K562 (cell line): ENCODE results near the gene GEMIN7. TPM values are rescaled to one million over a fixed set of nuclear protein-coding genes. Genes with fewer than 3 reads are reported as not detected.

Source experiments
- ATAC-seq: fragments of 200-7000 bp; cut with Tn5 transposase; 3 replicates; pipeline ENCODE4 v1.9.1; 2020; ENCODE audit warnings: moderate library complexity
- BruUV-seq: library from RNA; stranded (reverse); fragments of 400-500 nt; replicated peaks from 2 replicates; lab custom pipeline; 2021; lab: Mats Ljungman, UMichigan
- CTCF ChIA-PET: fragments of 300-600 bp; formaldehyde crosslinking; extraction: SDS; loops from one replicate; lab custom pipeline; 2021; ENCODE audit warnings: low intra/inter-chr PET ratio; lab: Yijun Ruan, JAX
- POLR2A ChIA-PET: fragments of 300-600, 350-650 bp; sonication (Branson Sonifier 250); formaldehyde crosslinking; extraction: SDS; loops from one replicate; lab custom pipeline; 2021; ENCODE audit warnings: antibody characterized with exemption, inconsistent platforms; lab: Yijun Ruan, JAX
- DNase-seq, 4 experiments: peaks; one replicate each; pipeline versions ENCODE4 v3.0.0 to v3.0.0-alpha.2; 2011 to 2018; ENCODE audit warnings: low spot score in 3 of 4, mixed read lengths in 3 of 4; ENCODE audit errors: extremely low read depth in 1 of 4
- FAIRE-seq: peaks from 2 replicates; lab custom pipeline; 2011; peaks lifted over from hg19 to GRCh38; lab: Jason Lieb, UNC
- H2AFZ ChIP-seq: 2 replicates; pipeline ENCODE4 v1.6.0; 2011; ENCODE audit warnings: low read depth, low read length, control low read depth, inconsistent platforms
- H3K27ac ChIP-seq: fragments of 200-600 bp; 3 replicates; pipeline ENCODE4 v1.8.0; 2011; ENCODE audit warnings: low read depth, mild to moderate bottlenecking, control low read depth, inconsistent platforms, low read length, moderate library complexity, mixed read lengths; ENCODE audit errors: extremely low read depth
- H3K27me3 ChIP-seq, 2 experiments: fragments of 300-600 bp in 1 of 2; 2 replicates in 1 of 2; 3 replicates in 1 of 2; pipeline versions ENCODE4 v1.6.0 to v1.8.0; 2011; ENCODE audit warnings: inconsistent platforms in 2 of 2, low read length in 2 of 2, mild to moderate bottlenecking in 1 of 2, mixed read lengths in 1 of 2, moderate library complexity in 1 of 2; ENCODE audit not compliant: control insufficient read depth in 2 of 2, insufficient read depth in 2 of 2
- H3K36me3 ChIP-seq: fragments of 300-600 bp; 3 replicates; pipeline ENCODE4 v1.8.0; 2011; ENCODE audit warnings: mild to moderate bottlenecking, low read length, inconsistent platforms; ENCODE audit not compliant: control insufficient read depth, insufficient read depth
- H3K4me1 ChIP-seq, 2 experiments: fragments of 200-600 bp in 1 of 2; replicated peaks in 1 of 2; 2 replicates in 1 of 2; 3 replicates in 1 of 2; pipeline versions ENCODE4 v1.5.1 to v1.8.0; 2011; ENCODE audit warnings: inconsistent platforms in 2 of 2, low read length in 2 of 2, mild to moderate bottlenecking in 1 of 2, mixed read lengths in 1 of 2, moderate library complexity in 1 of 2; ENCODE audit not compliant: control insufficient read depth in 2 of 2, insufficient read depth in 2 of 2
- H3K4me2 ChIP-seq: 2 replicates; pipeline ENCODE4 v1.6.1; 2011; ENCODE audit warnings: low read length, control low read depth, inconsistent platforms, mixed read lengths; ENCODE audit not compliant: insufficient read depth
- H3K4me3 ChIP-seq: fragments of 200-600 bp; sonication (generic), shearing (Covaris generic); 2 replicates; pipeline ENCODE4 v1.5.1; 2016; ENCODE audit warnings: control low read depth, inconsistent platforms
- H3K79me2 ChIP-seq: fragments of 200-600 bp; 3 replicates; pipeline ENCODE4 v1.8.0; 2011; ENCODE audit warnings: low read length, inconsistent platforms; ENCODE audit not compliant: control insufficient read depth, insufficient read depth
- H3K9ac ChIP-seq, 2 experiments: 2 replicates each; pipeline versions ENCODE4 v1.6.0 to v1.6.1; 2011; ENCODE audit warnings: low read depth in 2 of 2, low read length in 2 of 2, control low read depth in 1 of 2, inconsistent platforms in 1 of 2, mild to moderate bottlenecking in 1 of 2, mixed read lengths in 1 of 2; ENCODE audit not compliant: insufficient read depth in 1 of 2
- H3K9me1 ChIP-seq: one replicate; pipeline ENCODE4 v1.6.0; 2011; ENCODE audit warnings: inconsistent platforms, mild to moderate bottlenecking, low read length, moderate library complexity; ENCODE audit not compliant: control insufficient read depth, insufficient read depth
- H3K9me3 ChIP-seq: replicated peaks from 2 replicates; pipeline ENCODE4 v1.5.1; 2011; ENCODE audit warnings: low read depth, low read length, inconsistent platforms; ENCODE audit not compliant: control insufficient read depth, insufficient read depth
- H4K20me1 ChIP-seq: replicated peaks from 2 replicates; pipeline ENCODE4 v1.6.1; 2011; ENCODE audit warnings: low read length, inconsistent platforms, mixed read lengths; ENCODE audit not compliant: control insufficient read depth, insufficient read depth
- ARHGAP35 ChIP-seq: fragments of 450-650 bp; IDR thresholded peaks from 2 replicates; pipeline ENCODE4 v1.6.1; 2018; ENCODE audit not compliant: partially characterized antibody
- CBX2 ChIP-seq: fragments of 200-600 bp; sonication (generic); IDR thresholded peaks from one replicate; pipeline ENCODE4 v1.6.1; 2012; ENCODE audit warnings: mild to moderate bottlenecking, low read length, inconsistent platforms; ENCODE audit not compliant: insufficient read depth, poor library complexity, severe bottlenecking
- DIDO1 ChIP-seq: fragments of 450-650 bp; IDR thresholded peaks from 2 replicates; pipeline ENCODE4 v1.6.1; 2016; ENCODE audit warnings: low read depth, missing biosample characterization, missing genetic modification characterization
- GTF2E2 ChIP-seq: fragments of 200-800 bp; sonication (Bioruptor generic); IDR thresholded peaks from 2 replicates; pipeline ENCODE4 v1.6.1; 2016; ENCODE audit warnings: missing genetic modification characterization, missing compliant biosample characterization
- KDM4B ChIP-seq, 2 experiments: fragments of 450-650 bp in 1 of 2; sonication (generic) in 1 of 2; IDR thresholded peaks; 2 replicates each; pipeline ENCODE4 v1.6.1; 2016 to 2017; ENCODE audit warnings: borderline replicate concordance in 2 of 2, antibody characterized with exemption in 1 of 2, low read depth in 1 of 2, mild to moderate bottlenecking in 1 of 2
- MEF2D ChIP-seq: conservative IDR thresholded peaks from 2 replicates; pipeline ENCODE4 v1.6.1; 2016; ENCODE audit warnings: low read depth, missing genetic modification characterization, missing compliant biosample characterization
- NR2F6 ChIP-seq: fragments of 450-650 bp; formaldehyde crosslinking; IDR thresholded peaks from 2 replicates; pipeline ENCODE4 v1.4.0; 2020; ENCODE audit warnings: mild to moderate bottlenecking
- PYGO2 ChIP-seq: fragments of 450-650 bp; IDR thresholded peaks from 2 replicates; pipeline ENCODE4 v1.6.1; 2016; ENCODE audit warnings: mild to moderate bottlenecking, missing genetic modification characterization, moderate library complexity, missing compliant biosample characterization
- ZC3H4 ChIP-seq: sonication (generic); formaldehyde crosslinking; IDR thresholded peaks from 2 replicates; pipeline ENCODE4 v1.9.0; 2021; ENCODE audit warnings: missing genetic modification reagents, borderline replicate concordance
- ZNF124 ChIP-seq: sonication (generic); formaldehyde crosslinking; IDR thresholded peaks from 2 replicates; pipeline ENCODE4 v1.8.1; 2022; ENCODE audit warnings: missing genetic modification reagents
- ZNF354B ChIP-seq: fragments of 250-450 bp; sonication (Bioruptor Pico); IDR thresholded peaks from 2 replicates; pipeline ENCODE4 v1.4.0; 2020
- ZNF707 ChIP-seq: fragments of 250-450 bp; sonication (Bioruptor Pico); conservative IDR thresholded peaks from 2 replicates; pipeline ENCODE4 v1.8.0; 2022; ENCODE audit warnings: inconsistent platforms, mild to moderate bottlenecking, moderate library complexity
- ZNF77 ChIP-seq: fragments of 250-450 bp; sonication (Bioruptor Pico); IDR thresholded peaks from 2 replicates; pipeline ENCODE4 v1.5.0; 2020
- WGBS: fragments of 100-300 bp; shearing (Covaris generic); methylation state at CpG from one replicate; pipeline ENCODE4 v1.1.6; 2016; ENCODE audit warnings: low coverage, mixed read lengths; ENCODE audit not compliant: insufficient coverage; ENCODE audit errors: missing lambda C conversion rate; 5-methylcytosine and 5-hydroxymethylcytosine counted together
- in situ Hi-C: fragments of 300-500 bp; cut with MboI; formaldehyde crosslinking; loops from 4 replicates; pipeline ENCODE4 v1.15.0; 2018; ENCODE audit warnings: inconsistent platforms, mixed read lengths
- intact Hi-C: fragments of 100-400 bp; cut with micrococcal nuclease; formaldehyde crosslinking; loops from 2 replicates; pipeline ENCODE4 v1.14.2; 2022
- polyA plus RNA-seq, 8 experiments: library from polyadenylated mRNA; depleted of rRNA in 4 of 8; stranded (reverse) in 5 of 8; unstranded in 3 of 8; fragments of >200 nt; fragmentation: Nextera tagmentation in 2 of 8; fragmentation: Illumina TruSeq in 1 of 8; extraction: Ambion mirVana in 2 of 8; extraction: Trizol in 1 of 8; gene quantifications; 2 replicates each; pipeline versions ENCODE4 v1.2.1 to v1.2.3, GENCODE V29; 2011 to 2014; ENCODE audit warnings: inconsistent platforms in 1 of 8, missing spikeins in 1 of 8
- total RNA-seq, 7 experiments: library from RNA; depleted of rRNA in 6 of 7; stranded (reverse); fragments of >200 nt in 6 of 7; fragmentation: Illumina TruSeq in 2 of 7; extraction: Trizol in 2 of 7; gene quantifications; 2 replicates each; pipeline versions ENCODE4 v1.2.1 to v1.2.3, GENCODE V29; 2011 to 2021; ENCODE audit warnings: low replicate concordance in 1 of 7
- TF ChIP-seq, protein P1 (sequence below): IDR thresholded peaks from 2 replicates; pipeline ENCODE4 v1.6.1; 2014; ENCODE audit warnings: antibody characterized with exemption
- TF ChIP-seq, protein P2 (sequence below): fragments of 150-350 bp; conservative IDR thresholded peaks from 2 replicates; pipeline ENCODE4 v1.6.1; 2014; ENCODE audit warnings: low read length
- TF ChIP-seq, protein P3 (sequence below): sonication (generic); formaldehyde crosslinking; IDR thresholded peaks from 2 replicates; pipeline ENCODE4 v1.8.0; 2023; ENCODE audit warnings: mild to moderate bottlenecking, missing genetic modification reagents

Gene GEMIN7
- total and polyA plus RNA-seq, 9 of the 15 experiments (the other 6 are each of a cell fraction or from before 2014, with no cell fraction given), result 23.1 to 124 (median 54.9) TPM

DNA sequence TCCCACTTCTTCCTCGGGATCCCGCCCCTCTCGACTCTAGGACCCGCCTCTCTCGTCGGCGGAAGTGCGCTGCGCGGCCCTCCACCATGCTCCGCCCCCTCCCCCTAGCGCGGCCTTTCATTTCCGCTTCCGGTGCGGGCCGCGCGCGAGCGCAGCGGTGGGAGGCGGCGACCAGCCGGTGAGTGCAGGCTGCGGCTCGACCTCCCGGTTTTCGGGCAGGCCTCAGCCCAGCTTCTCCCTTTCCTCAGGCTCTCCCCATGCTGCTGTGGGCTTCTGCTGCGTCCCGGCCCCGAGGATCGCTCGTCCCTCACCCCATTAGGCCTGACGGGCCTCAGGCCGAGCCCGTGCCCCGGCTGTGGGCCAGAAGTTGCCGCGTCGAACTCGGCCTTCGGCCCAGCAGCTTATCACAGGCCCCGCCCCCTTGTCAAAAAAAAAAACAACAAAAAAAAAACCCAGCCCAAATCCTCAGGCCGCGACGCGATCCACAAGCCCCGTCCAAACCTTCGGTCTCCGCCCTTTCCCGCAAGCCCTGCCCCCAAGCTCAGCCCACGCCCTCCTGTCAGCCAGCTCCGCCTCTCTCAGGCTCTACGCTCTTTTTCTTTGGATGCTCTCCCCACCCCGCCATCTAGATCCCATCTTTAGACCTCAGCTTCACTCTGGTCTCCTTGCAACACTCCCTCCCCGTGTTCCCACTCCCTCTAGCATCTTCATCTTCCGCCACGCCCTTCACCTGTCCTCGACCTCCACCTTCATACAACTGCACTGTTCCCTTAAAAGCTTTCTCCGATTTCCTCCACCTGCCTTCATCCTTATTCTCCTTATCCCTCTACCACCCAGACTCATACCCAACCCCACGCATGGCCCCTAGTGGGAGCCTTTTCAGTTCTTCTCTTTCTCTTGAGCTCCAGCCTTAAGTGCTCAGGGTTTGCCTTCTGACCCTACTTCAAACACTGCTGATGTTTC, 39.8 kb upstream of the GEMIN7 start, which contains the start of gene CLASRP:
Gene CLASRP, plus strand, starts transcription at position 115 of the 963 bp plus-strand sequence. CDS start 1,168 bp downstream, outside the sequence.
- no TSS peak for BruUV-seq
- H3K36me3 ChIP-seq, result peaks cover 40% of the 10 kb centered on the region
- peak; percentile 94 for FAIRE-seq
- TF ChIP-seq PYGO2 (tag) (no peak), ZNF124 (CRISPR knock-in tag) (no peak), GTF2E2 (tag) (peak; percentile 87), MEF2D (tag) (no peak), DIDO1 (peak; percentile 61; the same call in 1 of the 2 replicates), CBX2 (no peak), KDM4B (IDR thresholded peaks at IDR 0.05; ENCODE audit: borderline replicate concordance in 2 of 2, low read depth in 1 of 2) (peak in 1 of 2 experiments; percentile 95; a peak in 2 of 4 replicates), ZNF77 (CRISPR knock-in tag) (no peak), ZNF354B (no peak), ZC3H4 (CRISPR knock-in tag) (no peak), NR2F6 (CRISPR knock-in tag) (no peak), ARHGAP35 (no peak), ZNF707 (0 out of 2 replicates have a peak, but pooled peaks have one; percentile 30)
- TF ChIP-seq, protein P1, sequence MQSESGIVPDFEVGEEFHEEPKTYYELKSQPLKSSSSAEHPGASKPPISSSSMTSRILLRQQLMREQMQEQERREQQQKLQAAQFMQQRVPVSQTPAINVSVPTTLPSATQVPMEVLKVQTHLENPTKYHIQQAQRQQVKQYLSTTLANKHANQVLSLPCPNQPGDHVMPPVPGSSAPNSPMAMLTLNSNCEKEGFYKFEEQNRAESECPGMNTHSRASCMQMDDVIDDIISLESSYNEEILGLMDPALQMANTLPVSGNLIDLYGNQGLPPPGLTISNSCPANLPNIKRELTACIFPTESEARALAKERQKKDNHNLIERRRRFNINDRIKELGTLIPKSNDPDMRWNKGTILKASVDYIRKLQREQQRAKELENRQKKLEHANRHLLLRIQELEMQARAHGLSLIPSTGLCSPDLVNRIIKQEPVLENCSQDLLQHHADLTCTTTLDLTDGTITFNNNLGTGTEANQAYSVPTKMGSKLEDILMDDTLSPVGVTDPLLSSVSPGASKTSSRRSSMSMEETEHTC, result no peak
- TF ChIP-seq, protein P2, sequence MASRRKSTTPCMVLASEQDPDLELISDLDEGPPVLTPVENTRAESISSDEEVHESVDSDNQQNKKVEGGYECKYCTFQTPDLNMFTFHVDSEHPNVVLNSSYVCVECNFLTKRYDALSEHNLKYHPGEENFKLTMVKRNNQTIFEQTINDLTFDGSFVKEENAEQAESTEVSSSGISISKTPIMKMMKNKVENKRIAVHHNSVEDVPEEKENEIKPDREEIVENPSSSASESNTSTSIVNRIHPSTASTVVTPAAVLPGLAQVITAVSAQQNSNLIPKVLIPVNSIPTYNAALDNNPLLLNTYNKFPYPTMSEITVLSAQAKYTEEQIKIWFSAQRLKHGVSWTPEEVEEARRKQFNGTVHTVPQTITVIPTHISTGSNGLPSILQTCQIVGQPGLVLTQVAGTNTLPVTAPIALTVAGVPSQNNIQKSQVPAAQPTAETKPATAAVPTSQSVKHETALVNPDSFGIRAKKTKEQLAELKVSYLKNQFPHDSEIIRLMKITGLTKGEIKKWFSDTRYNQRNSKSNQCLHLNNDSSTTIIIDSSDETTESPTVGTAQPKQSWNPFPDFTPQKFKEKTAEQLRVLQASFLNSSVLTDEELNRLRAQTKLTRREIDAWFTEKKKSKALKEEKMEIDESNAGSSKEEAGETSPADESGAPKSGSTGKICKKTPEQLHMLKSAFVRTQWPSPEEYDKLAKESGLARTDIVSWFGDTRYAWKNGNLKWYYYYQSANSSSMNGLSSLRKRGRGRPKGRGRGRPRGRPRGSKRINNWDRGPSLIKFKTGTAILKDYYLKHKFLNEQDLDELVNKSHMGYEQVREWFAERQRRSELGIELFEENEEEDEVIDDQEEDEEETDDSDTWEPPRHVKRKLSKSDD, result no peak
- TF ChIP-seq, protein P3, sequence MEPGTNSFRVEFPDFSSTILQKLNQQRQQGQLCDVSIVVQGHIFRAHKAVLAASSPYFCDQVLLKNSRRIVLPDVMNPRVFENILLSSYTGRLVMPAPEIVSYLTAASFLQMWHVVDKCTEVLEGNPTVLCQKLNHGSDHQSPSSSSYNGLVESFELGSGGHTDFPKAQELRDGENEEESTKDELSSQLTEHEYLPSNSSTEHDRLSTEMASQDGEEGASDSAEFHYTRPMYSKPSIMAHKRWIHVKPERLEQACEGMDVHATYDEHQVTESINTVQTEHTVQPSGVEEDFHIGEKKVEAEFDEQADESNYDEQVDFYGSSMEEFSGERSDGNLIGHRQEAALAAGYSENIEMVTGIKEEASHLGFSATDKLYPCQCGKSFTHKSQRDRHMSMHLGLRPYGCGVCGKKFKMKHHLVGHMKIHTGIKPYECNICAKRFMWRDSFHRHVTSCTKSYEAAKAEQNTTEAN (CRISPR knock-in tag), result no peak

More for the DNA sequence above, 39.8 kb upstream of the GEMIN7 start, which contains the start of gene CLASRP:
- intact Hi-C loops, result no loop called here
- Histone ChIP-seq H3K4me1 (peaks cover 11 to 35% of the 10 kb centered on the region in 2 experiments; a peak in 4 of 5 replicates), H3K9me3 (peaks cover 3% of the 10 kb centered on the region; the same call in 1 of the 2 replicates), H2AFZ (peak within 1 kb of the TSS; percentile 91), H3K27me3 (no peaks in the 10 kb centered on the region), H3K4me3 (peak within 1 kb of the TSS; percentile 92), H3K79me2 (peaks cover 42% of the 10 kb centered on the region), H3K9ac (peak within 1 kb of the TSS; percentile 91 to 98), H4K20me1 (peaks cover 22% of the 10 kb centered on the region), H3K27ac (peak within 1 kb of the TSS; percentile 96), H3K4me2 (peak within 1 kb of the TSS; percentile 87), H3K9me1 (peaks cover 5% of the 10 kb centered on the region)
- ChIA-PET POLR2A (interaction anchor here (0.7 to 1.7 kb wide), 13 partner anchors 10 to 308 kb away, joined by 3 to 9 read pairs (median 4); partner anchors contain the start of genes APOE and PPP1R37), CTCF (no interaction called here)
- under 1% methylated on average over 48 of the region's 62 CpGs for WGBS
- ATAC-seq (peak; percentile 99), DNase-seq (peak; percentile 93 to 94 (median 94))
- in situ Hi-C loops, result no loop called here
